Skeletal muscle tissue (tissue), 4 donors: ENCODE data around the gene PRPF40A. TPM values are rescaled to one million over a fixed set of nuclear protein-coding genes. Genes with fewer than 3 reads are reported as not detected.

ENCODE experiments used
- H3K27ac ChIP-seq: one replicate; pipeline ENCODE4 v1.7.0; 2013; ENCODE audit warnings: mild to moderate bottlenecking, low read depth, low read length, inconsistent platforms
- H3K27me3 ChIP-seq, 3 donors: one replicate each; pipeline ENCODE4 v1.7.0; 2013; ENCODE audit warnings: low read length in 3 of 3; ENCODE audit not compliant: control insufficient read depth in 3 of 3, insufficient read depth in 3 of 3
- H3K36me3 ChIP-seq, 3 donors: one replicate each; pipeline ENCODE4 v1.7.0; 2013; ENCODE audit warnings: low read length in 3 of 3; ENCODE audit not compliant: control insufficient read depth in 3 of 3, insufficient read depth in 3 of 3
- H3K4me1 ChIP-seq, 3 donors: one replicate each; pipeline ENCODE4 v1.7.0; 2013; ENCODE audit warnings: low read length in 3 of 3, mild to moderate bottlenecking in 3 of 3; ENCODE audit not compliant: control insufficient read depth in 3 of 3, insufficient read depth in 3 of 3
- H3K4me3 ChIP-seq, 3 donors: one replicate each; pipeline ENCODE4 v1.7.0; 2013; ENCODE audit warnings: low read length in 3 of 3
- H3K9ac ChIP-seq, 3 donors: one replicate each; pipeline ENCODE4 v1.7.0; 2013; ENCODE audit warnings: low read length in 3 of 3, mild to moderate bottlenecking in 3 of 3, moderate library complexity in 2 of 3, low read depth in 1 of 3
- H3K9me3 ChIP-seq, 3 donors: one replicate each; pipeline ENCODE4 v1.7.0; 2013; ENCODE audit warnings: low read length in 3 of 3; ENCODE audit not compliant: control insufficient read depth in 3 of 3
- total RNA-seq: library from RNA; depleted of rRNA; stranded (reverse); fragments of >200 nt; gene quantifications from one replicate; pipeline ENCODE4 v1.2.3, GENCODE V29; 2014
- donor health status: Osteomylitis.

Gene PRPF40A
- total RNA-seq, 1 donor from 2014 or later = 34.4 TPM

DNA sequence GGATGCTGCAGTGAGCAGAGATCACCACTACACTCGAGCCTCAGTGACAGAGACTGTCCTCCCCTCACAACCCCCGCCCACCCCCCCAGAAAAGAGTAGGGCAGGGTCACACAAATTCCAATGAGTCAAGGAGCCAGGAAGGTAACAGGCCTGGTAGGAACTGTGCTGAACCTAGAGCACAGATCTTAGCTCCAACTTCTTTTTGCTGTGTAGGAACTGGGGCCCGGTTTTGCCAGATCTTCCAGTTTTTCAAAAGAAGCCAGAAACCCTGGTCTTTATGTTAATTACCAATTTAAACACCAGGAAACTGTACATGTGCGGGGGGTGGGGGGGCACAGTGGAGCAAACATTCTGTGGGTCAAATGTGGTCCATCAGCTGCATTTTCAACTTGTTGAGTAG lies 71.0 kb downstream of the PRPF40A start:
- no peaks in the 10 kb centered on the region for H3K9me3 ChIP-seq
- no peaks in the 10 kb centered on the region for H3K27me3 ChIP-seq
- H3K27ac ChIP-seq = no peak overlapping the region
- H3K36me3 ChIP-seq = peaks cover 14 to 26% (median 22%) of the 10 kb centered on the region in 3 donors
- no peak overlapping the region for H3K4me3 ChIP-seq
- no peak overlapping the region for H3K9ac ChIP-seq
- H3K4me1 ChIP-seq = peaks cover 6 to 12% (median 11%) of the 10 kb centered on the region in 3 donors

DNA sequence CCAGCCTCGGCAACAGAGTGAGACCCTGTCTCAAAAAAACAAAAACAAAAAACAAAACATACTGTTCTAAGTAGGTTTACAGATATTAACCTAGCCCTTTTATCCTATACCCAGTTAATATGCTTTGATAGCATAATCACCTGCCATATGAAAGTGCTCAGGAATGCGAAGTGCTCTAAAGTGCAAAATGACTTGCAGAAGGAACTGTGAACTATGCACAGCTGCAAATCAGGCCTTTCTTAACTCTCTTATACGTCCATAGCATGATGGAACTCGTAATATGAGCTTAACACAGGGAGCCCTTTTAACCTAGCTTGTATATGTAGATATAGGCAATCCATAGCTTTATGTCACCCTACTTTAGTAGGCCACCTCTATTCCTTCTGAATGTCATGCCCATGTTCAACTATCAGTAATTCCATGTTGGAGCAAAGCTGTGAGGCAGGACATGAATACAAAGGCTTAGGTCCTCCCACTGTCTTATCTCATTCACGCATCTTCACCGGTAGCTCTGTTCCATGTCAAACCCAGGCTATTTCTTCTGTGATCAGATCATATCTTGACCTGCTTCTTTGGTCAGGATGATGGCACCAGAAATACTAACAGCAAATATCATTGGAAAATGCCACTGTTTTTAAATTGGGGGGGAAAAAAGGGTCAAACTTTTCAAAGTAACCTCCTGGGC lies 72.9 kb downstream of the PRPF40A start:
- Histone ChIP-seq H3K36me3 (peaks cover 33 to 45% (median 40%) of the 10 kb centered on the region in 3 donors), H3K9me3 (no peaks in the 10 kb centered on the region), H3K9ac (no peak overlapping the region), H3K4me1 (peaks cover 6 to 12% (median 11%) of the 10 kb centered on the region in 3 donors), H3K27me3 (no peaks in the 10 kb centered on the region), H3K27ac (no peak overlapping the region), H3K4me3 (no peak overlapping the region)

DNA sequence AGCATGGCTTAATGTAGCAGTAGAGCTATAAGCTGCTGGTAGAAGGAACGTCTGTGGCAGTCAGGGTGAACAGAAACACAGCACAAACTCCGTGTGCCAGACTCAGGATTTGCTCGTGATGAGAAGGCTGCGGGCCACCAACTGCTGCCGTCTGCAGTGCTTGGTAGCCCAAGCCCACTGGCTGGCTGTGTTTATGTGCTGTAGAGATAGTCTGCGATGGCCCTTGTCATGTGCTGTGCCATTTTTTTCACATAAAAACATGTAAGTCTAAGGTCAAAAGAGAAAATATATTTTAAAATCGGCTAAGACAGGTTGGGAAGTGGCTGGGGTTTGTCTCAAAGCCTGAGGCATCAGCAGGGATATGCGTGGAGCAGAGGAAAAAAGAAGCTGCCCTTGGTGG lies 78.7 kb downstream of the PRPF40A start:
- Histone ChIP-seq H3K4me1 (no peaks in the 10 kb centered on the region), H3K9ac (no peak overlapping the region), H3K27me3 (no peaks in the 10 kb centered on the region), H3K36me3 (peaks cover 57 to 62% (median 62%) of the 10 kb centered on the region in 3 donors), H3K4me3 (no peak overlapping the region), H3K27ac (no peak overlapping the region), H3K9me3 (no peaks in the 10 kb centered on the region)

DNA sequence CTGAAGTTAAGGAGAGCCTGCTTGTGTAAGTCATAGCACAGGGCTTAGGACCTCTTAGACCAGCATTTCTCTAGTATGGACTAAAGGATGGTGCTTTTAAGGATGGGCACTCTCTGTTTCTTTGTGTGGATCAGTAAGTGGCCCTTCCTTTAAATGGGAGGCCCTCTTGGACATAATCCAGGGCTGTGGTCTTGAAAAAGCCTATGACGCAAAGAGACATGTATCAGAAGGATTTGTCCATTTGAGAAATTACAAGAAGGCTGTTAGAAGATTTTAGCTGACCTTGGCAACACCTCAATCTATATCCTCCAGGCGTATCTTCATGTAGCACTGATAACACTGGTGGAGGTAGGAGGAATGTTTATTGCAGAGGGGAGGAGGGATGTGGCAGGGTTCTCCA lies 79.2 kb downstream of the PRPF40A start:
- H3K4me1 ChIP-seq = no peaks in the 10 kb centered on the region
- H3K9me3 ChIP-seq = no peaks in the 10 kb centered on the region
- peaks cover 53 to 62% (median 57%) of the 10 kb centered on the region in 3 donors for H3K36me3 ChIP-seq
- H3K4me3 ChIP-seq = no peak overlapping the region
- H3K27ac ChIP-seq = no peak overlapping the region
- H3K9ac ChIP-seq = no peak overlapping the region
- H3K27me3 ChIP-seq = no peaks in the 10 kb centered on the region

DNA sequence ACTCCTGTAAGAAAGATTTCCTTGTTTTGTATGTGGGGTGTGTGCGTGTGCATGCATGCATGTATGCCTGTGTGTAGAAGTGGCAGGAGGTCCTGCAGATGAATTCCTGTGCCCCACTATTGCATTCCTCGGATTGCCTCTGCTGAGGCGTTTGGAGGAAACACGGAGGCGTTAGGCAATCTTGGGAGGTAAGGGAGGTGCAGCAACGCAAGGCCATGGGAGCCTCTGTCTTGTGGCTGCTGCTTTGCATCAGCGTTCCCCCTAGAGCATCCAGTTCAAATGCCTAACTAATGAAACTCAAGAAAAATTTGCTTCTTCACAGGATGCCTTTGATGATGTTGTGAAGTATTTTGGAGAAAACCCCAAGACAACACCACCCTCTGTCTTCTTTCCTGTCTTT lies 80.0 kb downstream of the PRPF40A start:
- Histone ChIP-seq H3K4me3 (no peak overlapping the region), H3K9ac (no peak overlapping the region), H3K36me3 (peaks cover 55 to 64% (median 57%) of the 10 kb centered on the region in 3 donors), H3K4me1 (no peaks in the 10 kb centered on the region), H3K9me3 (no peaks in the 10 kb centered on the region), H3K27me3 (no peaks in the 10 kb centered on the region), H3K27ac (no peak overlapping the region)

DNA sequence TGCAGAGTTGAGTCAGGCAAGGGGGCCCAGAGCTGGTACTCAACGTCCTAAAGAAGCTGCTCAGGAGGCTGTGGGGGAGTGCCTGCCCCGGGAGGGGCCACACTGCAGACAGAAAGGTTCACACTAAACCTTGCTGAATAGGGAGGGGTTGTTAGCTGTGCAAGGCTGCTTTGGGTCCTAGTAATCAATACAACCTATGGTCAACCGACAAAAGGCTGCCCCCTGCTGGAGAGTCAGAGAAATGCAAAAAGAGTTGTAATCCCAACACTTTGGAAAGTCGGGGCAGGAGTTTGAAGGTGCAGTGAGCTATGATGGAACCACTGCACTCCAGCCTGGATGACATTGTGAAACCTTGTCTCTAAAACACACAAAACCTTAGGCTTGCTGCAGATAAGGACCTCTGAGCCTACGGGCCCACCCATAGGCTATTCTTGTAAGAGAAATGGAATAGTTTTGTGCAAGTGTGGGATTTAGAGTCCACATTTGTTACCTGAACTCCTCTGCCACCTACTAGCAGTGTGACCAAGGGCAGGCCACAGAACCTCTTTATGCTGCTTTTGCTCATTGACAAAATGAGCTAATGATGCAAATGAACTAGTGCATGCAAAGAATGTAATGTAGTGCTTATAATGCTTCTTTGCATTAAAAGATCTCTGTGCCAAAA lies 81.5 kb downstream of the PRPF40A start:
- no peaks in the 10 kb centered on the region for H3K27me3 ChIP-seq
- H3K9me3 ChIP-seq = no peaks in the 10 kb centered on the region
- no peaks in the 10 kb centered on the region for H3K4me1 ChIP-seq
- no peak overlapping the region for H3K9ac ChIP-seq
- no peak overlapping the region for H3K4me3 ChIP-seq
- H3K27ac ChIP-seq = no peak overlapping the region
- peaks cover 50 to 57% (median 50%) of the 10 kb centered on the region in 3 donors for H3K36me3 ChIP-seq

DNA sequence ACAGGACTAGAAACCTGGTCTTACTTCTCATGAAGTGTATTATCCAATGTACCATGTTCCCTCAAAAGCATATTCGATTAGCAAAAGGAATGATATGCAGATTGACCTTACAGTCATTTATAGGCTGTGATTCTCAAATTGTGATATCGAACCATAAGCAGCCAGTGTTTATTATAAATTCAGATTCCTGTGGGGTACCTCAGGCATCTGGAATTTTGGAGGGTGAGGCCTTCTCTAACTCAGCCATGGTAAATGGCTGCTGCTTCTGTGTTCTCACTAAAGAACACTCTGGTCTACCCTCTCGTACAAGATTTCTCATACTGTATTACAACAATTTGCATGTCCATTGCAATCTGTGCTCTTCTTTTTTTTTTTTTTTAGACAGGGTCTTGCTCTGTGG lies 84.5 kb downstream of the PRPF40A start:
- Histone ChIP-seq H3K4me1 (no peaks in the 10 kb centered on the region), H3K9me3 (no peaks in the 10 kb centered on the region), H3K4me3 (no peak overlapping the region), H3K27ac (no peak overlapping the region), H3K9ac (no peak overlapping the region), H3K27me3 (no peaks in the 10 kb centered on the region), H3K36me3 (peaks cover 34 to 45% (median 34%) of the 10 kb centered on the region in 3 donors)

DNA sequence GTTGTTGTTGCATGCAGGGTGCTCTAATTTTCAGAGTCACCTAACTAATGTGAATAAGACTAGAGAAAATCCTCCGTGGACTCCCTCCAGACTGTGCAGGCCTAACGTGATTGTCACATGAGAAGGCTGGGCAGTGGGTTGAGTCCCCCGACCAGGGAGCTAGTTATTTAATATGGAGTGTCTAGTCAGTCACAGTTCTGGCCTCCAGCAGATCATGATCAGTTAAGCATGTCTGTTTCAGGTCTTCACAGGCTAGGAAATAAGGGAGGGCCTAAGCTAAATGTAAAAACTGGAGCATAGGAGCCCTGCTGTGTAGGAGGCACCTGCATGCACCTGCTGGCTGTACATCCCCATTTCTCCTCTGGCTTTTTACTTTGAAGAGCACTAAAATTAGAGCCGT lies 86.8 kb downstream of the PRPF40A start:
- Histone ChIP-seq H3K9ac (no peak overlapping the region), H3K27ac (no peak overlapping the region), H3K36me3 (peaks cover 20 to 34% (median 21%) of the 10 kb centered on the region in 3 donors), H3K4me3 (no peak overlapping the region), H3K9me3 (no peaks in the 10 kb centered on the region), H3K4me1 (no peaks in the 10 kb centered on the region), H3K27me3 (no peaks in the 10 kb centered on the region)

DNA sequence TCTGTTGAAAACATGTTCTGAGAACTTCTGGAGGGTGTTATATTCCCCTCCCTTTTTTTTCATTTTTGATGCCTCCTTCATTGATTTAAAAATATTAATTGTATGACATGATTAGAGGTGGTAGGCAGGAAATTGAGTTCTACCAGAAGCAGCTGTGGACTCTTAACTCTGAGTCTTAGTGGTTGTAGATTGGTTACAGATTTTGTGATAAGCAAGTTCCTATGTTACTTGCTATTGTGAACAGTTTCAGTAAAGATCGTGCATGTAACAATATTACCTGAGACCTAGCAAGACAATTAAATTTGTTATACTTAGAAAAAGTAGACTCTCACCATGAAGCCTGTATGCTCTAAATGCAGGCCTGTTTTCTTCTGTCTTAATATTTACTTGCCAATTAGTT lies 88.1 kb downstream of the PRPF40A start:
- H3K9ac ChIP-seq = no peak overlapping the region
- H3K9me3 ChIP-seq = no peaks in the 10 kb centered on the region
- no peak overlapping the region for H3K4me3 ChIP-seq
- H3K36me3 ChIP-seq = peaks cover 20 to 34% (median 21%) of the 10 kb centered on the region in 3 donors
- H3K27me3 ChIP-seq = no peaks in the 10 kb centered on the region
- no peaks in the 10 kb centered on the region for H3K4me1 ChIP-seq
- no peak overlapping the region for H3K27ac ChIP-seq

DNA sequence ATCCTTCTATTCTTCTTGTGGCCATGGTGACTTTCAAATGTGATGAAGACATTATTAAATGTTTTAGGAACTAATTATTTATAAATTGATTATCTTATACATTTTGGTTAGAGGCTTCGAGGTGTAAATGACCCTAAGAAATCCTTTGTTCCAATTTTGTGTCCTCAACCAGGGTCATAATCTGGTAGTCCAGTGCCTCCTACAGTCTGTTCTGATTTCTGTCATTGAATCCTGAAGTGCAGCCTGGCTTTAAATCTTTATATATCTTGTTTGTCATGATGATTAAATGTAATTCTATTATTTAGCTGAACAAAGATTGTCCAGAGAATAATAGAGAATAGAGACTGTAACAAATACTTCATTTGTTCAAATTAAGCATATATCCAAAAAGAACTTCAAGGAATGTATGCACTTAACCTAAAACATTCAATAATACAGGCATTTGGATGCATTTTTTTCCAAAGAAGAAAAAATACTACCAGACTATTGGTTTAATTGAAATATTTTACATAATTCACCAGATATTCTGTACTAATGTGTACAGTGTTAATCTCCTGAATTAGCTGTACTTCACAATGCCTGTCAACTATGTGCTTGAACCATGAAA lies 89.8 kb downstream of the PRPF40A start:
- no peak overlapping the region for H3K9ac ChIP-seq
- no peaks in the 10 kb centered on the region for H3K4me1 ChIP-seq
- no peaks in the 10 kb centered on the region for H3K9me3 ChIP-seq
- H3K36me3 ChIP-seq = peaks cover 15 to 23% (median 19%) of the 10 kb centered on the region in 3 donors
- no peak overlapping the region for H3K4me3 ChIP-seq
- H3K27me3 ChIP-seq = no peaks in the 10 kb centered on the region
- H3K27ac ChIP-seq = no peak overlapping the region
